LNCaP clone FGC (cell line): ENCODE measurements around the gene ZC3H6.

Source experiments
- DNase-seq: peaks from one replicate; pipeline ENCODE4 v3.0.0-alpha.2; 2011; ENCODE audit warnings: low read depth
- H3K4me3 ChIP-seq: 2 replicates; pipeline ENCODE4 v1.5.1; 2011; ENCODE audit warnings: mild to moderate bottlenecking, low read depth, low read length, control low read depth
- CTCF ChIP-seq: IDR thresholded peaks from 2 replicates; pipeline ENCODE4 v1.5.1; 2012; ENCODE audit warnings: mild to moderate bottlenecking; ENCODE audit not compliant: control insufficient read depth, insufficient read depth; ENCODE audit errors: extremely low read depth

Gene ZC3H6

GRCh38 chr2:112257575-112257974 lies 17.8 kb upstream of the ZC3H6 start:
- H3K4me3 ChIP-seq = no peak overlapping the region
- TF ChIP-seq CTCF = no peak
- DNase-seq = no peak

- TF ChIP-seq CTCF = peak; percentile 94
- peak overlapping the region; percentile 9; the same call in 1 of the 2 replicates for H3K4me3 ChIP-seq
- no peak for DNase-seq
Observed at GRCh38 chr2:112259509-112260294, 15.7 kb upstream of the ZC3H6 start.

GRCh38 chr2:112260295-112260625 lies 15.1 kb upstream of the ZC3H6 start:
- no peak for TF ChIP-seq CTCF
- H3K4me3 ChIP-seq = no peak overlapping the region
- no peak for DNase-seq

GRCh38 chr2:112262876-112263275 lies 12.5 kb upstream of the ZC3H6 start:
- DNase-seq = no peak
- TF ChIP-seq CTCF = no peak
- H3K4me3 ChIP-seq = no peak overlapping the region

GRCh38 chr2:112268547-112268946 lies 6.8 kb upstream of the ZC3H6 start:
- no peak for TF ChIP-seq CTCF
- no peak overlapping the region for H3K4me3 ChIP-seq
- DNase-seq = no peak

GRCh38 chr2:112272669-112273068 lies 2.7 kb upstream of the ZC3H6 start:
- no peak overlapping the region for H3K4me3 ChIP-seq
- DNase-seq = no peak
- no peak for TF ChIP-seq CTCF

- no peak for DNase-seq
- no peak overlapping the region for H3K4me3 ChIP-seq
- TF ChIP-seq CTCF = no peak
Observed at GRCh38 chr2:112273349-112273748, 2.0 kb upstream of the ZC3H6 start.
